ENCODE results near the gene MLIP.

DNA sequence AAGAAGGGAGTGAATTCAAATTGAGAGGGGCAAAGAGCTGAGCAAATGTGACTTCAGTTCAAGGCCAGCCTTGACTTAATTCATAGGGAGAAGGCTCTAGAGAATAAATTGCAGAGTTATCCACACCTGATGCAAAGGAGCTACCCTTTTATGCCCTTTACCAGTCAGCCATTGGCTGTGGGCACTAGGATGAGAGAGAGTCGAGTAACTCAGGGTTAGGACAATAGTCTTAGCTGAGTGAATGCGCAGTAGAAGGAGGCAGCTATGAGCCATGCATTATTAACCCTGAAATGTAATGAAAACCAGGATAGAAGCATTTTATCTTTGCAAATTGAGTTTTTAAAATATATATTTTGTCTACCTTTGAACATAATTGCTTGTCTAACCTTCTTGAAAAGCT is 134.0 kb downstream of the MLIP start:
- TF ChIP-seq, protein P1, sequence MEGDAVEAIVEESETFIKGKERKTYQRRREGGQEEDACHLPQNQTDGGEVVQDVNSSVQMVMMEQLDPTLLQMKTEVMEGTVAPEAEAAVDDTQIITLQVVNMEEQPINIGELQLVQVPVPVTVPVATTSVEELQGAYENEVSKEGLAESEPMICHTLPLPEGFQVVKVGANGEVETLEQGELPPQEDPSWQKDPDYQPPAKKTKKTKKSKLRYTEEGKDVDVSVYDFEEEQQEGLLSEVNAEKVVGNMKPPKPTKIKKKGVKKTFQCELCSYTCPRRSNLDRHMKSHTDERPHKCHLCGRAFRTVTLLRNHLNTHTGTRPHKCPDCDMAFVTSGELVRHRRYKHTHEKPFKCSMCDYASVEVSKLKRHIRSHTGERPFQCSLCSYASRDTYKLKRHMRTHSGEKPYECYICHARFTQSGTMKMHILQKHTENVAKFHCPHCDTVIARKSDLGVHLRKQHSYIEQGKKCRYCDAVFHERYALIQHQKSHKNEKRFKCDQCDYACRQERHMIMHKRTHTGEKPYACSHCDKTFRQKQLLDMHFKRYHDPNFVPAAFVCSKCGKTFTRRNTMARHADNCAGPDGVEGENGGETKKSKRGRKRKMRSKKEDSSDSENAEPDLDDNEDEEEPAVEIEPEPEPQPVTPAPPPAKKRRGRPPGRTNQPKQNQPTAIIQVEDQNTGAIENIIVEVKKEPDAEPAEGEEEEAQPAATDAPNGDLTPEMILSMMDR (IDR thresholded peaks at IDR 0.05): no peak
- TF ChIP-seq MYC (IDR thresholded peaks at IDR 0.05; ENCODE audit: borderline replicate concordance, low read length) (no peak), CEBPB (IDR thresholded peaks at IDR 0.05) (no peak), CHD2 (IDR thresholded peaks at IDR 0.05; ENCODE audit: low read length, partially characterized antibody) (no peak), ESRRA (IDR thresholded peaks at IDR 0.05; ENCODE audit: borderline replicate concordance, low read length) (no peak), NFE2L2 (conservative IDR thresholded peaks at IDR 0.05; ENCODE audit: low read length) (no peak), JUN (IDR thresholded peaks at IDR 0.05) (no peak), EP300 (IDR thresholded peaks at IDR 0.05) (no peak), POLR2A (IDR thresholded peaks at IDR 0.05; ENCODE audit: low read length) (no peak), ZSCAN20 (CRISPR knock-in tag; IDR thresholded peaks at IDR 0.05) (no peak)
- TF ChIP-seq, protein P2, sequence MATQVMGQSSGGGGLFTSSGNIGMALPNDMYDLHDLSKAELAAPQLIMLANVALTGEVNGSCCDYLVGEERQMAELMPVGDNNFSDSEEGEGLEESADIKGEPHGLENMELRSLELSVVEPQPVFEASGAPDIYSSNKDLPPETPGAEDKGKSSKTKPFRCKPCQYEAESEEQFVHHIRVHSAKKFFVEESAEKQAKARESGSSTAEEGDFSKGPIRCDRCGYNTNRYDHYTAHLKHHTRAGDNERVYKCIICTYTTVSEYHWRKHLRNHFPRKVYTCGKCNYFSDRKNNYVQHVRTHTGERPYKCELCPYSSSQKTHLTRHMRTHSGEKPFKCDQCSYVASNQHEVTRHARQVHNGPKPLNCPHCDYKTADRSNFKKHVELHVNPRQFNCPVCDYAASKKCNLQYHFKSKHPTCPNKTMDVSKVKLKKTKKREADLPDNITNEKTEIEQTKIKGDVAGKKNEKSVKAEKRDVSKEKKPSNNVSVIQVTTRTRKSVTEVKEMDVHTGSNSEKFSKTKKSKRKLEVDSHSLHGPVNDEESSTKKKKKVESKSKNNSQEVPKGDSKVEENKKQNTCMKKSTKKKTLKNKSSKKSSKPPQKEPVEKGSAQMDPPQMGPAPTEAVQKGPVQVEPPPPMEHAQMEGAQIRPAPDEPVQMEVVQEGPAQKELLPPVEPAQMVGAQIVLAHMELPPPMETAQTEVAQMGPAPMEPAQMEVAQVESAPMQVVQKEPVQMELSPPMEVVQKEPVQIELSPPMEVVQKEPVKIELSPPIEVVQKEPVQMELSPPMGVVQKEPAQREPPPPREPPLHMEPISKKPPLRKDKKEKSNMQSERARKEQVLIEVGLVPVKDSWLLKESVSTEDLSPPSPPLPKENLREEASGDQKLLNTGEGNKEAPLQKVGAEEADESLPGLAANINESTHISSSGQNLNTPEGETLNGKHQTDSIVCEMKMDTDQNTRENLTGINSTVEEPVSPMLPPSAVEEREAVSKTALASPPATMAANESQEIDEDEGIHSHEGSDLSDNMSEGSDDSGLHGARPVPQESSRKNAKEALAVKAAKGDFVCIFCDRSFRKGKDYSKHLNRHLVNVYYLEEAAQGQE (IDR thresholded peaks at IDR 0.05): no peak
- TF ChIP-seq, protein P3, sequence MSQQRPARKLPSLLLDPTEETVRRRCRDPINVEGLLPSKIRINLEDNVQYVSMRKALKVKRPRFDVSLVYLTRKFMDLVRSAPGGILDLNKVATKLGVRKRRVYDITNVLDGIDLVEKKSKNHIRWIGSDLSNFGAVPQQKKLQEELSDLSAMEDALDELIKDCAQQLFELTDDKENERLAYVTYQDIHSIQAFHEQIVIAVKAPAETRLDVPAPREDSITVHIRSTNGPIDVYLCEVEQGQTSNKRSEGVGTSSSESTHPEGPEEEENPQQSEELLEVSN (IDR thresholded peaks at IDR 0.05; ENCODE audit: borderline replicate concordance, low read depth): no peak
- TF ChIP-seq, protein P4, sequence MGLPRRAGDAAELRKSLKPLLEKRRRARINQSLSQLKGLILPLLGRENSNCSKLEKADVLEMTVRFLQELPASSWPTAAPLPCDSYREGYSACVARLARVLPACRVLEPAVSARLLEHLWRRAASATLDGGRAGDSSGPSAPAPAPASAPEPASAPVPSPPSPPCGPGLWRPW (IDR thresholded peaks at IDR 0.05): no peak
- TF ChIP-seq, protein P5, sequence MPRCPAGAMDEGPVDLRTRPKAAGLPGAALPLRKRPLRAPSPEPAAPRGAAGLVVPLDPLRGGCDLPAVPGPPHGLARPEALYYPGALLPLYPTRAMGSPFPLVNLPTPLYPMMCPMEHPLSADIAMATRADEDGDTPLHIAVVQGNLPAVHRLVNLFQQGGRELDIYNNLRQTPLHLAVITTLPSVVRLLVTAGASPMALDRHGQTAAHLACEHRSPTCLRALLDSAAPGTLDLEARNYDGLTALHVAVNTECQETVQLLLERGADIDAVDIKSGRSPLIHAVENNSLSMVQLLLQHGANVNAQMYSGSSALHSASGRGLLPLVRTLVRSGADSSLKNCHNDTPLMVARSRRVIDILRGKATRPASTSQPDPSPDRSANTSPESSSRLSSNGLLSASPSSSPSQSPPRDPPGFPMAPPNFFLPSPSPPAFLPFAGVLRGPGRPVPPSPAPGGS (IDR thresholded peaks at IDR 0.05): no peak
